Loucy (cell line): ENCODE data around the gene HDLBP.

Experiments used
- CTCF ChIP-seq: fragments of 200-600 bp; sonication (generic); conservative IDR thresholded peaks from 2 replicates; pipeline ENCODE4 v1.5.1; 2014; ENCODE audit warnings: mild to moderate bottlenecking, antibody characterized with exemption, low read length
- EZH2phosphoT487 ChIP-seq: fragments of 200-600 bp; IDR thresholded peaks from 2 replicates; pipeline ENCODE4 v1.6.1; 2018; ENCODE audit warnings: antibody characterized with exemption, mild to moderate bottlenecking, moderate library complexity, borderline replicate concordance

- TF ChIP-seq EZH2phosphoT487, result no peak
- no peak; the same call in 1 of the 2 replicates for TF ChIP-seq CTCF
These were observed 96.5 kb downstream of the HDLBP start for GRCh38 chr2:241219030-241219382.
